HepG2 (cell line): Measurements from ENCODE around the gene OSER1. TPM values are rescaled to one million over a fixed set of nuclear protein-coding genes. Genes with fewer than 3 reads are reported as not detected.

Experiments used
- ARHGAP35 ChIP-seq: sonication (generic); formaldehyde crosslinking; IDR thresholded peaks from 2 replicates; pipeline ENCODE4 v1.9.0; 2022; ENCODE audit warnings: mild to moderate bottlenecking, inconsistent platforms, moderate library complexity, missing genetic modification reagents, borderline replicate concordance
- PHF5A ChIP-seq: IDR thresholded peaks from one replicate; pipeline ENCODE4 v1.6.1; 2018; ENCODE audit warnings: low read depth, missing genetic modification reagents; ENCODE audit not compliant: unreplicated experiment
- SPEN ChIP-seq: sonication (generic); formaldehyde crosslinking; IDR thresholded peaks from 2 replicates; pipeline ENCODE4 v1.5.1; 2020; ENCODE audit warnings: low read depth, mild to moderate bottlenecking, missing genetic modification reagents
- YEATS4 ChIP-seq: sonication (generic); formaldehyde crosslinking; IDR thresholded peaks from 2 replicates; pipeline ENCODE4 v1.4.0; 2020; ENCODE audit warnings: missing genetic modification reagents, borderline replicate concordance
- ZNF567 ChIP-seq: sonication (generic); formaldehyde crosslinking; IDR thresholded peaks from 2 replicates; pipeline ENCODE4 v1.8.1; 2023; ENCODE audit warnings: mild to moderate bottlenecking, missing genetic modification reagents, borderline replicate concordance
- polyA plus RNA-seq, 8 experiments: library from polyadenylated mRNA; depleted of rRNA in 3 of 8; stranded (reverse) in 7 of 8; unstranded in 1 of 8; fragments of >200 nt; fragmentation: Illumina TruSeq in 4 of 8; extraction: Trizol in 4 of 8; gene quantifications; 2 replicates each; pipeline versions ENCODE4 v1.2.1 to v1.2.3, GENCODE V29; 2011 to 2016; ENCODE audit warnings: low read depth in 4 of 8, missing spikeins in 1 of 8, mixed read lengths in 1 of 8; ENCODE audit not compliant: insufficient read depth in 1 of 8
- total RNA-seq, 5 experiments: library from RNA; depleted of rRNA; stranded (reverse); fragments of >200 nt; fragmentation: Illumina TruSeq; extraction: Trizol; gene quantifications; 2 replicates each; pipeline ENCODE4 v1.2.3, GENCODE V29; 2016; ENCODE audit warnings: low read depth in 1 of 5
- TF ChIP-seq, protein P1 (sequence below): sonication (generic); formaldehyde crosslinking; IDR thresholded peaks from 2 replicates; pipeline ENCODE4 v1.8.1; 2022; ENCODE audit warnings: mild to moderate bottlenecking, missing genetic modification reagents
- TF ChIP-seq, protein P2 (sequence below): sonication (generic); formaldehyde crosslinking; IDR thresholded peaks from 2 replicates; pipeline ENCODE4 v1.4.0; 2020; ENCODE audit warnings: missing genetic modification reagents, borderline replicate concordance
- TF ChIP-seq, protein P3 (sequence below), 2 experiments: sonication (generic) in 1 of 2; formaldehyde crosslinking in 1 of 2; IDR thresholded peaks; 2 replicates each; pipeline versions ENCODE4 v1.5.1 to v1.6.1; 2011 to 2020; ENCODE audit warnings: borderline replicate concordance in 1 of 2, low read depth in 1 of 2, low read length in 1 of 2, mild to moderate bottlenecking in 1 of 2, missing genetic modification reagents in 1 of 2, moderate library complexity in 1 of 2
- TF ChIP-seq, protein P4 (sequence below), 2 experiments: sonication (generic) in 1 of 2; formaldehyde crosslinking in 1 of 2; IDR thresholded peaks; 2 replicates each; pipeline versions ENCODE4 v1.6.1 to v1.9.0; 2014 to 2022; ENCODE audit warnings: antibody characterized with exemption in 1 of 2, borderline replicate concordance in 1 of 2, inconsistent platforms in 1 of 2, low read depth in 1 of 2, missing genetic modification reagents in 1 of 2
- TF ChIP-seq, protein P5 (sequence below): sonication (generic); formaldehyde crosslinking; IDR thresholded peaks from 2 replicates; pipeline ENCODE4 v1.8.0; 2022; ENCODE audit warnings: missing genetic modification reagents, mild to moderate bottlenecking, borderline replicate concordance

OSER1 gene
- total and polyA plus RNA-seq, 2 of the 13 experiments (the other 11 are each of a cell fraction or from before 2014, with no cell fraction given) = 71.2 to 71.5 TPM

DNA sequence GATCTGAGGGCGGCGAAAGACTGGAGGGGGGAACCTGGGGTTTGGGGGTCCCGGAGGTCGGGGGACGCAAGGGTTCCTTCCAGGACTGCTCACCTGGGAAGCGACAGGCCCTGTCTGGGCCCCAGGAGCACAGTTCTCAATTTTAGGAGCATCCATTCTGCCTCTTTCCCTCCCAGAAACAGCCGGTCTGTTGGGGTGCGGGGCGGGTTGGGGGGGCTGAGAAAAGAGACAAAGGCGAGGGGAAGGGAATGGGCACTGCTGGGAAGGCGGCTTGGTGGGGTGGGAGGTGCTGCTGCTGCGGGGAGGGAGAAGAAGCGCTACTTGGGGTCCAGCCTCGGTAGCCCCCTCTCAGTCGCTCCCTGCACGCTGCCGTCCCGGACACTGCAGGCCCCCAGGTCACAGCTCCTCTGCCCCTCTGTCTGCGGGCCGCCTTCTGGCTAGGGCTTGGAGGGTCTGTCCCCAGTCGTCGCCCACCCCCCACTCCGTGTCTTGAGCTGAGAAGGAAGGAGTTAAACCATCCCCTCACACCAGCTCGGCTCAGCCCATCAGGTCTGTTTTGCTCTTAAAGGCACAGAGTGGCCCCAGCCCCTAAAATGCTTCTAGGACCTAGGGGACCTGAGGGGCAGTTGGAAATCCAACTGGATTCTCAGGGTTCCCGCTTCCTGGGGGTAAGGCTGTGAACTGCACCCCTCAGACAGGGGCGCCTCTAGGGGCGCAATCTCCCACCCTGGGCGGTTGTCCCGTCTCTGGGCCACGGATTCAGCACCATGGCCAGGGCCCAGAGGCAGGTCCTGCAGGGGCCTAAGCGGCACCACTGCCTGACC, 37.2 kb upstream of the OSER1 start (continued):
- TF ChIP-seq ZNF567 (CRISPR knock-in tag) = no peak
- TF ChIP-seq, protein P1, sequence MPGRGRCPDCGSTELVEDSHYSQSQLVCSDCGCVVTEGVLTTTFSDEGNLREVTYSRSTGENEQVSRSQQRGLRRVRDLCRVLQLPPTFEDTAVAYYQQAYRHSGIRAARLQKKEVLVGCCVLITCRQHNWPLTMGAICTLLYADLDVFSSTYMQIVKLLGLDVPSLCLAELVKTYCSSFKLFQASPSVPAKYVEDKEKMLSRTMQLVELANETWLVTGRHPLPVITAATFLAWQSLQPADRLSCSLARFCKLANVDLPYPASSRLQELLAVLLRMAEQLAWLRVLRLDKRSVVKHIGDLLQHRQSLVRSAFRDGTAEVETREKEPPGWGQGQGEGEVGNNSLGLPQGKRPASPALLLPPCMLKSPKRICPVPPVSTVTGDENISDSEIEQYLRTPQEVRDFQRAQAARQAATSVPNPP (CRISPR knock-in tag) = no peak
- TF ChIP-seq PHF5A (CRISPR knock-in tag) = peak; percentile 51
- TF ChIP-seq, protein P2, sequence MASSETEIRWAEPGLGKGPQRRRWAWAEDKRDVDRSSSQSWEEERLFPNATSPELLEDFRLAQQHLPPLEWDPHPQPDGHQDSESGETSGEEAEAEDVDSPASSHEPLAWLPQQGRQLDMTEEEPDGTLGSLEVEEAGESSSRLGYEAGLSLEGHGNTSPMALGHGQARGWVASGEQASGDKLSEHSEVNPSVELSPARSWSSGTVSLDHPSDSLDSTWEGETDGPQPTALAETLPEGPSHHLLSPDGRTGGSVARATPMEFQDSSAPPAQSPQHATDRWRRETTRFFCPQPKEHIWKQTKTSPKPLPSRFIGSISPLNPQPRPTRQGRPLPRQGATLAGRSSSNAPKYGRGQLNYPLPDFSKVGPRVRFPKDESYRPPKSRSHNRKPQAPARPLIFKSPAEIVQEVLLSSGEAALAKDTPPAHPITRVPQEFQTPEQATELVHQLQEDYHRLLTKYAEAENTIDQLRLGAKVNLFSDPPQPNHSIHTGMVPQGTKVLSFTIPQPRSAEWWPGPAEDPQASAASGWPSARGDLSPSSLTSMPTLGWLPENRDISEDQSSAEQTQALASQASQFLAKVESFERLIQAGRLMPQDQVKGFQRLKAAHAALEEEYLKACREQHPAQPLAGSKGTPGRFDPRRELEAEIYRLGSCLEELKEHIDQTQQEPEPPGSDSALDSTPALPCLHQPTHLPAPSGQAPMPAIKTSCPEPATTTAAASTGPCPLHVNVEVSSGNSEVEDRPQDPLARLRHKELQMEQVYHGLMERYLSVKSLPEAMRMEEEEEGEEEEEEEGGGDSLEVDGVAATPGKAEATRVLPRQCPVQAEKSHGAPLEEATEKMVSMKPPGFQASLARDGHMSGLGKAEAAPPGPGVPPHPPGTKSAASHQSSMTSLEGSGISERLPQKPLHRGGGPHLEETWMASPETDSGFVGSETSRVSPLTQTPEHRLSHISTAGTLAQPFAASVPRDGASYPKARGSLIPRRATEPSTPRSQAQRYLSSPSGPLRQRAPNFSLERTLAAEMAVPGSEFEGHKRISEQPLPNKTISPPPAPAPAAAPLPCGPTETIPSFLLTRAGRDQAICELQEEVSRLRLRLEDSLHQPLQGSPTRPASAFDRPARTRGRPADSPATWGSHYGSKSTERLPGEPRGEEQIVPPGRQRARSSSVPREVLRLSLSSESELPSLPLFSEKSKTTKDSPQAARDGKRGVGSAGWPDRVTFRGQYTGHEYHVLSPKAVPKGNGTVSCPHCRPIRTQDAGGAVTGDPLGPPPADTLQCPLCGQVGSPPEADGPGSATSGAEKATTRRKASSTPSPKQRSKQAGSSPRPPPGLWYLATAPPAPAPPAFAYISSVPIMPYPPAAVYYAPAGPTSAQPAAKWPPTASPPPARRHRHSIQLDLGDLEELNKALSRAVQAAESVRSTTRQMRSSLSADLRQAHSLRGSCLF (CRISPR knock-in tag) = peak; percentile 99
- TF ChIP-seq, protein P3, sequence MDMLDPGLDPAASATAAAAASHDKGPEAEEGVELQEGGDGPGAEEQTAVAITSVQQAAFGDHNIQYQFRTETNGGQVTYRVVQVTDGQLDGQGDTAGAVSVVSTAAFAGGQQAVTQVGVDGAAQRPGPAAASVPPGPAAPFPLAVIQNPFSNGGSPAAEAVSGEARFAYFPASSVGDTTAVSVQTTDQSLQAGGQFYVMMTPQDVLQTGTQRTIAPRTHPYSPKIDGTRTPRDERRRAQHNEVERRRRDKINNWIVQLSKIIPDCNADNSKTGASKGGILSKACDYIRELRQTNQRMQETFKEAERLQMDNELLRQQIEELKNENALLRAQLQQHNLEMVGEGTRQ (IDR thresholded peaks at IDR 0.05; ENCODE audit: low read depth, low read length) = no peak
- TF ChIP-seq, protein P3 (CRISPR knock-in tag; IDR thresholded peaks at IDR 0.05; ENCODE audit: borderline replicate concordance) = no peak
- TF ChIP-seq, protein P4, sequence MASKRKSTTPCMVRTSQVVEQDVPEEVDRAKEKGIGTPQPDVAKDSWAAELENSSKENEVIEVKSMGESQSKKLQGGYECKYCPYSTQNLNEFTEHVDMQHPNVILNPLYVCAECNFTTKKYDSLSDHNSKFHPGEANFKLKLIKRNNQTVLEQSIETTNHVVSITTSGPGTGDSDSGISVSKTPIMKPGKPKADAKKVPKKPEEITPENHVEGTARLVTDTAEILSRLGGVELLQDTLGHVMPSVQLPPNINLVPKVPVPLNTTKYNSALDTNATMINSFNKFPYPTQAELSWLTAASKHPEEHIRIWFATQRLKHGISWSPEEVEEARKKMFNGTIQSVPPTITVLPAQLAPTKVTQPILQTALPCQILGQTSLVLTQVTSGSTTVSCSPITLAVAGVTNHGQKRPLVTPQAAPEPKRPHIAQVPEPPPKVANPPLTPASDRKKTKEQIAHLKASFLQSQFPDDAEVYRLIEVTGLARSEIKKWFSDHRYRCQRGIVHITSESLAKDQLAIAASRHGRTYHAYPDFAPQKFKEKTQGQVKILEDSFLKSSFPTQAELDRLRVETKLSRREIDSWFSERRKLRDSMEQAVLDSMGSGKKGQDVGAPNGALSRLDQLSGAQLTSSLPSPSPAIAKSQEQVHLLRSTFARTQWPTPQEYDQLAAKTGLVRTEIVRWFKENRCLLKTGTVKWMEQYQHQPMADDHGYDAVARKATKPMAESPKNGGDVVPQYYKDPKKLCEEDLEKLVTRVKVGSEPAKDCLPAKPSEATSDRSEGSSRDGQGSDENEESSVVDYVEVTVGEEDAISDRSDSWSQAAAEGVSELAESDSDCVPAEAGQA (IDR thresholded peaks at IDR 0.05; ENCODE audit: low read depth) = no peak
- TF ChIP-seq, protein P4 (CRISPR knock-in tag; IDR thresholded peaks at IDR 0.05; ENCODE audit: borderline replicate concordance) = peak; percentile 99
- peak; percentile 82 for TF ChIP-seq YEATS4 (CRISPR knock-in tag)
- TF ChIP-seq ARHGAP35 (CRISPR knock-in tag) = peak; percentile 96
- TF ChIP-seq, protein P5, sequence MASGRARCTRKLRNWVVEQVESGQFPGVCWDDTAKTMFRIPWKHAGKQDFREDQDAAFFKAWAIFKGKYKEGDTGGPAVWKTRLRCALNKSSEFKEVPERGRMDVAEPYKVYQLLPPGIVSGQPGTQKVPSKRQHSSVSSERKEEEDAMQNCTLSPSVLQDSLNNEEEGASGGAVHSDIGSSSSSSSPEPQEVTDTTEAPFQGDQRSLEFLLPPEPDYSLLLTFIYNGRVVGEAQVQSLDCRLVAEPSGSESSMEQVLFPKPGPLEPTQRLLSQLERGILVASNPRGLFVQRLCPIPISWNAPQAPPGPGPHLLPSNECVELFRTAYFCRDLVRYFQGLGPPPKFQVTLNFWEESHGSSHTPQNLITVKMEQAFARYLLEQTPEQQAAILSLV (CRISPR knock-in tag) = peak; percentile 97; the same call in 1 of the 2 replicates
- TF ChIP-seq SPEN = peak; percentile 92
